Natural killer cell treated with Interleukin-12 subunit alpha and Interleukin-12 subunit beta and Interleukin-15 and Interleukin-18, amount 100 ng/mL, for 72 hours (primary cell): Measurements from ENCODE around the gene CLHC1. TPM values are rescaled to one million over a fixed set of nuclear protein-coding genes. Genes with fewer than 3 reads are reported as not detected.

Experiments used
- ATAC-seq, 2 donors: fragments of 150-1000 bp; cut with Tn5 transposase in 1 of 2; sonication (Bioruptor Pico), chemical (Tn5 transposase) in 1 of 2; 2 replicates each; pipeline ENCODE4 v1.10.0; 2021
- DNase-seq: peaks from one replicate; pipeline ENCODE4 v3.0.0; 2022; ENCODE audit warnings: low spot score
- H3K27ac Mint-ChIP-seq, 2 donors: 1 replicate in 1 of 2; 2 replicates in 1 of 2; pipeline ENCODE4 v1.8.0; 2022; ENCODE audit warnings: mixed read lengths in 2 of 2, mild to moderate bottlenecking in 1 of 2, moderate library complexity in 1 of 2
- H3K27me3 Mint-ChIP-seq, 2 donors: 1 replicate in 1 of 2; 2 replicates in 1 of 2; pipeline ENCODE4 v1.8.0; 2022; ENCODE audit warnings: mixed read lengths in 2 of 2
- H3K36me3 Mint-ChIP-seq: one replicate; pipeline ENCODE4 v1.8.0; 2022; ENCODE audit warnings: mixed read lengths
- H3K4me1 Mint-ChIP-seq, 2 donors: 1 replicate in 1 of 2; 2 replicates in 1 of 2; pipeline ENCODE4 v1.8.0; 2022; ENCODE audit warnings: low read depth in 2 of 2, mixed read lengths in 2 of 2, mild to moderate bottlenecking in 1 of 2
- H3K4me3 Mint-ChIP-seq: one replicate; pipeline ENCODE4 v1.8.0; 2022; ENCODE audit warnings: mixed read lengths
- H3K9me3 Mint-ChIP-seq: 2 replicates; pipeline ENCODE4 v1.8.0; 2022; ENCODE audit warnings: mixed read lengths
- total RNA-seq, 2 donors: library from RNA; stranded (reverse); gene quantifications; one replicate each; pipeline ENCODE4 v1.2.3, GENCODE V29; 2022

Gene CLHC1
- total RNA-seq, 2 donors from 2014 or later: 9.7 to 13.1 TPM

DNA sequence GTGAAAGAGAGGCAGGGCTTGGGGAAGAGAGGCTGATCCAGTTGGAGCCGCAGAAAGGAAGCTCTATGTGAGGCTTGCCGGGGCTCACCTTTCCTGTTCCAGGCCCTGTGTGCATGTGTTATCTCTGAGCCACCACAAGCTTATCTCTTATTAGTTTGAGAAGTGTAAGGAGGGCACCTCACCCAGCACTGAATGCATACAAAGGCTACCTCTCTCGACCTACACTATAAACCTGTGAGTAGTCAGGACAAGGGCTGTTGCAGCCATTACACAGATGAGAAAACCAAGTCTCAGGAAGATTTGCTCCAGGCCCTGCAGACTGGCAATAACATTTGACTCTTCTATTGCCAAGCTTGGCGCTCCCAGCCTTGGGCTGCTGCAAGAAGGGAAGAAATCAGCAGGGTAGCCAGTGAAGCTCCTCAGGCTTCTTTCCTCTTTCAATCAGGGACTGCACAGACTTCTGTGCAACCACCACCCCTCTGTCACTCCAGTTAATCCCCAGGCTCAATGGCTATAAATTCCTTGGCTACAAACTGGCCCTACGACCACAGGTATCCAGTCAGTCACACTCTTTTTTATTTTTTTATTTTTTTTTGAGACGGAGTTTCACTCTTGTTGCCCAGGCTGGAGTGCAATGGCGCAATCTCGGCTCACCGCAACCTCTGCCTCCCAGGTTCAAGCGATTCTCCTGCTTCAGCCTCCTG lies 73.8 kb downstream of the CLHC1 start:
- H3K4me1 Mint-ChIP-seq: peaks cover 0 to 7% of the 10 kb centered on the region in 2 donors
- no peak overlapping the region for H3K4me3 Mint-ChIP-seq
- H3K9me3 Mint-ChIP-seq: no peaks in the 10 kb centered on the region

DNA sequence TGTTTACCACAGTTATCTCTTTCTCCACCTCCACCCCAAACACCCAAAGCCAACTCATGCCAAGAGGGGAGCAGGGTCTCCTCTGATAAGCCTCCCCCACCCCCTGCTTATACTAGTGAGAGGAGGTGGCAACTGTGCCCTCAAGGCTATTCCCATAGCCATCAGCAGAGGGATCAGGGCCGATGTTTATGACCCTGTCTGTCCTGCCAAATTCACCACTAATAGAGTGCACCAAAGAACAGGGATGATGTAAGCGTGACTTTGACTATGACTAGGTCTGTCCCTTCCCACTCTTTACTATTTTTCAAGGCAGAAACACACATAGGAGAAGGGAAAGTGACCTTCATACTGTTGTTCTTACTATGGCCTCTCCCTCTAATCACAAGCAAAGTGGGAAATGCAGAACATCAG lies 74.6 kb downstream of the CLHC1 start:
- Mint-ChIP-seq H3K4me1 (peaks cover 0 to 7% of the 10 kb centered on the region in 2 donors), H3K27me3 (peaks cover 0 to 3% of the 10 kb centered on the region in 2 donors), H3K4me3 (no peak overlapping the region), H3K36me3 (no peaks in the 10 kb centered on the region), H3K27ac (no peak overlapping the region), H3K9me3 (no peaks in the 10 kb centered on the region)
- DNase-seq (no peak), ATAC-seq (peak; percentile 22 to 71)

More for the DNA sequence above, 73.8 kb downstream of the CLHC1 start:
- H3K27ac Mint-ChIP-seq: no peak overlapping the region
- H3K36me3 Mint-ChIP-seq: no peaks in the 10 kb centered on the region
- peaks cover 0 to 3% of the 10 kb centered on the region in 2 donors for H3K27me3 Mint-ChIP-seq
- DNase-seq (no peak), ATAC-seq (no peak)

DNA sequence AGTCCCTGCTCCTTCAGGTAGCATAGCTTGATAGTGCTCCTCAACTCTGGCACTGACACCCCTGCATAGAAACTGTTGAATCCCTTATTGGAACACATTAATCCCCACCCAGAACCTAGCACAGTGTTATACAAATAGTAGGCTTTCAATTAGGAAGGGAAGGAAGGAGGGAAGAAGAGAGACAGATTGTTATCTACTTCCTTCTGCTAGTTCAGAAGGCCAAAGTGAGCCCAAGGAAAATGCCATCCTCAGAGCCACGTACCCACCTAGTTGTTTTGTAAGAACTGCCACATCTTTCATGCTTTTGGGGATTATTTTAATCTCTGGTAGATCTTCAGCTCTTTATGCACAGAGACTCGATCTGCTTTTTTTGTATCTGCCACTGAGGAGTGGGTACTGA lies 75.1 kb downstream of the CLHC1 start:
- no peaks in the 10 kb centered on the region for H3K36me3 Mint-ChIP-seq
- no peaks in the 10 kb centered on the region for H3K9me3 Mint-ChIP-seq
- H3K4me3 Mint-ChIP-seq: no peak overlapping the region
- DNase-seq: no peak
- no peak overlapping the region for H3K27ac Mint-ChIP-seq
- ATAC-seq: no peak
- peaks cover 0 to 3% of the 10 kb centered on the region in 2 donors for H3K27me3 Mint-ChIP-seq
- H3K4me1 Mint-ChIP-seq: peaks cover 0 to 7% of the 10 kb centered on the region in 2 donors

DNA sequence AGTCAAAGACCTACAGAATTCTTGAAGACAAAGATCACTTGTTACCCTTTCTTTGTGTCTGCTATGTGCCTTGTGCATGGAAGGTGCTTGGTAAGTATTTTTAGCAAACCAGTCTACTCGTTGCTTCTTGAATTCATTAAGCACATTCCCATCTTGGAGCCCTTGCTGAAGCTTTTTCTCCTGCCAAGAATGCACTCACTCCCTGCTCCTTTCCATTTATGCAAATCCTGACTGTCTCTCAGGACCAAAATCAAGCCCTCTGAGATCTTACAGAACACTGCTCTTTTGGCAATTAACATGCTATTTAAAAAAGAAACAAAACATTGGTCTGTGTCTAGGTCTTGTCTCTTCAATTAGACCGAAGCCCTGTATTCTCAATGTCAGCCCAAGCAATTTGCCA lies 75.8 kb downstream of the CLHC1 start:
- no peak for DNase-seq
- Mint-ChIP-seq H3K4me3 (no peak overlapping the region), H3K27ac (no peak overlapping the region), H3K36me3 (no peaks in the 10 kb centered on the region), H3K4me1 (peaks cover 0 to 3% of the 10 kb centered on the region in 2 donors), H3K9me3 (no peaks in the 10 kb centered on the region), H3K27me3 (no peaks in the 10 kb centered on the region)
- ATAC-seq: no peak

DNA sequence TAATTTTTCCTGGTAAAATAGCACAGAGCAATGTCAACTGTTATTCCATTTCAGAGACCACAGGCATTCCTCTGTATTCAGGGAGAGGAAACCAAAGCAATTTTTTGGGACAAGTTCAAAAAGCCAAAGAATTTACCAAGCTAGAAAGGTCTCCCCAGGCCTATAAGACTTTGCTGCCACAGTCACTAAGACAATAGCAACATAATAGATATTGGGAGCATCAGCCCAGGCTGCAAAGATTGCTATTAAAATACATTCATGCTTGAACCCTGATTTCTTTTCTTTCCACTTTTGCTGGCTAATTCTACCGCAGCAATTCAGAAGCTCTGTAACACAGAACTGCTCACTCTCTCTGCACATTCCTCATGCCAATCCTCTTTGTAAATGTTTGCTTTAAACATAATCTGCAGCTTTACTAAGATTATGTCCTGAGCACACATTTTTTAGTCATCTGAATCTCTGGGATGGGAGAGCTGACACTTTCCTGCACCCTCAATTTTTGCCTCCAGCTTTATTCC lies 76.3 kb downstream of the CLHC1 start:
- DNase-seq (no peak), ATAC-seq (no peak)
- Mint-ChIP-seq H3K36me3 (no peaks in the 10 kb centered on the region), H3K27me3 (no peaks in the 10 kb centered on the region), H3K4me3 (no peak overlapping the region), H3K9me3 (no peaks in the 10 kb centered on the region), H3K27ac (no peak overlapping the region), H3K4me1 (peaks cover 0 to 3% of the 10 kb centered on the region in 2 donors)

DNA sequence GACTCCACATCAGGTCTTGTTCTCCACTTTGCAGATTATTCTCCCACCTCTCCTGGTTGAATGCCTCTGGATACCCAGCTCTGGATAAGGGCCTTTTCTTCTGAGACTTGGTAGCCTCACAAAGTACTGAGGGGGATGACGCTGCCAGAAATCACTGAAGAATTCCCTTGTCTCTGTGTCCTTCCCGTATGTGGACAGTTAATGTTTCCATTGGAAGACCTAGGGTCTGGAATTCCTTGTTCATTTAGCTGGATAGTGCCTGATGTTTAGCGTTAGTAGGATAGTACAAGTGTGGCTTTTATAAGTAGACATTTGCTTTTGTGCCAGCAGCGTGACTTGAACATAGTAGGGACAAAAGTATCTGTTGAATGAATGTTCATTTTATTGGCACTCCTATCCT lies 76.9 kb downstream of the CLHC1 start:
- H3K9me3 Mint-ChIP-seq: no peaks in the 10 kb centered on the region
- H3K36me3 Mint-ChIP-seq: no peaks in the 10 kb centered on the region
- no peak overlapping the region for H3K27ac Mint-ChIP-seq
- no peaks in the 10 kb centered on the region for H3K27me3 Mint-ChIP-seq
- H3K4me1 Mint-ChIP-seq: peaks cover 0 to 3% of the 10 kb centered on the region in 2 donors
- ATAC-seq (no peak), DNase-seq (no peak)
- H3K4me3 Mint-ChIP-seq: no peak overlapping the region

DNA sequence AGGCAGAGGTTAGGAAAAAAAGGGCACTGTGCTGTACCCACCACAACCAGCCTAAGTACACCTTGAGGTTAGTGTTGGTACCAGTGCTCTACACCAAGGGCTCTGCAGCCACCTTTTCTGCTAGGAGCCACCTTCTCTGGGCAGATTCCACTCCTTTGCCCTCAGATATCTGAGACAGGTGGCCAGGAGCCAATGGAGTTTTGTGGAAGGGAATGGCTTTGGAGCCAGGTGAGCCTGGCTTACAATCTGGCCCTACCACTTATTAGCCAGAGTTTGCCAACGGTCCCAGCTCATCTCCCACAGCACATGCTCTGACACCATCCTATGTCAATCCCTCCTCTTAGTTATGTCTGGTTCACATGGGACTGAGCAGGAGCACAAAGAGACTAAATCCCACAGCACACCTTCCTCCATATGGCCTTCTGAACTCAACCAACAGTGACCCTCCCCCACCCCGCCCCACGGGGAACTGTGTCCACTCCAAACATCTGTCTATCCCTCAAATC lies 77.5 kb downstream of the CLHC1 start:
- H3K27ac Mint-ChIP-seq: no peak overlapping the region
- peaks cover 0 to 3% of the 10 kb centered on the region in 2 donors for H3K4me1 Mint-ChIP-seq
- DNase-seq (no peak), ATAC-seq (no peak)
- no peaks in the 10 kb centered on the region for H3K27me3 Mint-ChIP-seq
- H3K4me3 Mint-ChIP-seq: no peak overlapping the region
- H3K9me3 Mint-ChIP-seq: no peaks in the 10 kb centered on the region
- no peaks in the 10 kb centered on the region for H3K36me3 Mint-ChIP-seq

DNA sequence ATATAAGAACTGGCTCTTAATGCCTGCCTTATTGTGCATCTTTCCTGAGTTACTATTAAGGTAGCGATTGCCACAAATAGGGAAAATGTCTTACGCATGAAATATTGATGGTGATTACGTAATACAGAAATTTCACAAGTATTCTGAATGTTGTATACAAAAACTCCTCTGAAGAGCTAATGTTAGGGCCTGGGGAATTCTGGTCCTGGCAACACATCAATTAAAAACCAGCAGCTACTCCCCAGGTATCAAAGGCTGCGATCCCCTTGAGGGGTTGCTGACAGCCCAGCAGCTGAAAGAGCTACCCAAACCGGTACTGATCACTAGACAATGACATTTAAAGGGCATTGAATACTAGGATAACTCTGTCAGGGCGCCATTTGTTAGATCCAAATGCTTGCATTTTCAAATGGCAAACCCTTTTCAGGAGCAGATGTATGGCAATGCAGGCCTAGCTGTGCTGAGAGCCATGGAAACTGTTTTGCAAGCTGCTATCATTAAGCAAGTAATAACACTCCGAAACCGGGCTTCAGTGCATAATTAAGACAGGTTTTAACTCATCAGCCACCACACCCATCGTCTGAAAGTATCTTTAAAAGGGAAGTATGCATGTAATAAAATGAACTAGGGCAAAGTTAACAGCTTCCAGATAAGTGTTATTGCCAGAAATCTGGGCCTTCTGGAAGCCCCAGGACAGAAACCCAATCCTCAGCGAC lies 78.4 kb downstream of the CLHC1 start:
- H3K27ac Mint-ChIP-seq: no peak overlapping the region

DNA sequence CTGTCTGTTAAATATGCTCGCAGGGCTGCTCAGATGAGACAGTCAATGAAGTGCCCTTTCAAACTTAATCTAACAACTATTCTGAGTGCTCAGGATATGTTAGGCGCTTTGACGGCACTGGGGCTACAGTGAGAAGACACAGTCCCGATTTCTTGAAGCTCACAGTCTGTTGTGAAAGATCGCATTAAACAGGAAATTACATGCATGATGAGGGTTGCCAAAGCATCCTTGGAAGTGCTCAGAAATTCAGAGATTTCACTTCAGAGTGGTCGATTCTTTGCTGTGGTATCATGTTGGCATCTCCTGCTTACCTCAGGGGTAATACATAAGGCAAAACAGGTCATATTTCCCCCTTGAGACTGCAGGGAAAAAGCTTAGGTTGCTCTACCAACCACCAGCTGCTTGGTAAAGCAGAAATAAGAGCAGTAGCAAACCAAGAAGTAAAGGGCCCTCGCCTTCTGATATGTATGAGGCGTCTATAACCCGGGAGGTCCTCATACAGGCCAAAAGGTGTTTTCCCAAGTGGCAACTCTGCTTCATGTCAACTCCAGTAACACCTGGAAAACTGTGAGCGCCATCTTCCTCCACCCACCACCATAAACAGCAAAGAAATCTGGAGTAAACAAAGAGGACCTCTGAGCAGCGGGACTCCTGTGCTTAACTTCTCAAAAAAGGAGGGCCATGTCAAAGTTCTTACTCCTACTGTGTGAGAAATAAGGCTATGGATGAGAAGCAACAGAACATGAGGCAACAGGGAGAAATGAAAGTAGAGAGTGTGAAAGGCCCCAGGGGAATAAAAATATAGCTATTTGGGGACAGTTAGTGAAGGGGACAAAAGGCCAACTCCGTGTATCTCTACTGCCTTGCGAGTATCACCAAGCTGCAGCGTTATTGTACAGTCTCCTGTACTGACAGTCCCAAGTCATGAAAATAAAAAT lies 79.3 kb downstream of the CLHC1 start:
- Mint-ChIP-seq H3K4me3 (no peak overlapping the region), H3K36me3 (no peaks in the 10 kb centered on the region), H3K27ac (no peak overlapping the region), H3K4me1 (peaks cover 0 to 3% of the 10 kb centered on the region in 2 donors), H3K9me3 (no peaks in the 10 kb centered on the region), H3K27me3 (no peaks in the 10 kb centered on the region)
- no peak for DNase-seq
- ATAC-seq: no peak

More for the DNA sequence above, 78.4 kb downstream of the CLHC1 start:
- H3K4me3 Mint-ChIP-seq: no peak overlapping the region
- H3K27me3 Mint-ChIP-seq: no peaks in the 10 kb centered on the region
- no peaks in the 10 kb centered on the region for H3K9me3 Mint-ChIP-seq
- DNase-seq (no peak), ATAC-seq (no peak)
- H3K4me1 Mint-ChIP-seq: peaks cover 0 to 3% of the 10 kb centered on the region in 2 donors
- H3K36me3 Mint-ChIP-seq: no peaks in the 10 kb centered on the region

DNA sequence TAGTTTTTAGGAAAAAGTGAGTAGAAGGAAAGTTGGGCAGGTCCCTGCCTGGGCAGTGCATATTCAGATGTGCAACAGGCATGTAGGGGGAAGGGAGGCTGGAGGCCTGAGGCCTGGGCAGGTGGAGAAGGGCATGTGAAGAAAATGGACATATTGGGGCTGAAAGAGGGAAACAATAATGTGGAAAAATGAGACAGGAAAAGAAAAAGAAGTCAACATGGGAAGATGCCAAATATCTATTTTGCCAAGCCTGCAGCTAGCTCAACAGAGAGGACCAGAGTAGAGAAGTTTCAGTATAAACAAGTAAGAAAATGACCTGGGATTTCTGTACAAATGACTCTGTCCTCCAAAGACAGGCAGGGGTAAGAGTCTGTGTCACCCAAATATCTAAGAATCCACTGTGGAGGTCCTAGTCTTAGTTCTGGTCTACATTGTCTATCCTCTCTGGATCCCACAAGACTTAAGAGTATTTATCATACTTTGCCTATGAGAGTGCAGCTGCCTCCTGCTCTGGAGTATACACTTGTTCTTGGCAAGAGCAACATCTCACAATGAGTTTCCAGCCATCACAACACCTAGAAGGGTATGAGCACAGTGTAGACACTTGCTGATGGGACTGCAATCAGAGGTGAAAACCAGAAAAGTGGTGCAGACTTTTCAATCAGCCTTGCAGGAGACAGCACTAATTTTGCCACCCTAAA lies 80.2 kb downstream of the CLHC1 start:
- DNase-seq: no peak
- H3K9me3 Mint-ChIP-seq: no peaks in the 10 kb centered on the region
- no peaks in the 10 kb centered on the region for H3K27me3 Mint-ChIP-seq
- H3K27ac Mint-ChIP-seq: no peak overlapping the region
- H3K4me3 Mint-ChIP-seq: no peak overlapping the region
- no peaks in the 10 kb centered on the region for H3K4me1 Mint-ChIP-seq
- ATAC-seq: no peak
- H3K36me3 Mint-ChIP-seq: no peaks in the 10 kb centered on the region

DNA sequence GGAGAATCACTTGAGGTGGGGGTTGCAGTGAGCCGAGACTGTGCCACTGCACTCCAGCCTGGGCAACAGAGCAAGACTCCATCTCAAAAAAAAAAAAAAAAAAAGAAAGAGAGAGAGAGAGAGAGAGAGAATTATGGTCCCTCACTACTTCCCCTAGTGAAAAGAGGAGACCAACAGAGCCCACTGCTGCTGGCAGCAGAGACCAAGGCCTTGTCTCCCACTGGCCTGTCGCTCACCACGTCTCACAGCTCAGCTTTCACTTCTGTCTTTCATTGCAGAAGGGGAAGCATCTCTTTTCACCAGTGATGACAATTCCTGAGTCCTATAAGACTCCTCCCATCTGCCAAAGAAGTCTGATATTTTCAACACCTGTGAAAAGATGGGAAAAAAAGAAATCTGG lies 81.3 kb downstream of the CLHC1 start:
- no peaks in the 10 kb centered on the region for H3K36me3 Mint-ChIP-seq
- H3K4me1 Mint-ChIP-seq: no peaks in the 10 kb centered on the region
- DNase-seq (no peak), ATAC-seq (no peak)
- peak overlapping the region in 1 of 2 donors; percentile 25 for H3K27ac Mint-ChIP-seq
- H3K27me3 Mint-ChIP-seq: no peaks in the 10 kb centered on the region
- no peak overlapping the region for H3K4me3 Mint-ChIP-seq
- H3K9me3 Mint-ChIP-seq: no peaks in the 10 kb centered on the region

DNA sequence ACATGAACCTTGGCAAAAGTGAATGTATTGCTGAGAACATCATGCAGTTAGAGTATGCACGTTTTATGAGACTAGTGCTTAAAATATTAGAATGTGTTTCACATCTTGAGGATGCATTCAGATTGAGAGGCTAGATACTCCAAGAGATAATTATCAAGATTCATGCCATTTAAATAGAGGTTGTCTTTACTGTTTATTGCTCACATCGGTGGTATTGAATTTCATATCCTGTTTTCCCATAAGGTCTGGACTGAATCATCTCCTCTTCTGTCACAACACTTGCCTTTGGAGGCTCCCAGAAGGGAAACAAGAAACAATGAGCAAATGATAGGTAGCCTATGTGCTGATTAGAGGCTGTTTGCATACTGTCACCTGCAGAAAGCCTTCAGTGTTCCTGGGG lies 83.8 kb downstream of the CLHC1 start:
- no peak for ATAC-seq
- no peak overlapping the region for H3K27ac Mint-ChIP-seq
- no peaks in the 10 kb centered on the region for H3K4me1 Mint-ChIP-seq
- DNase-seq: no peak
- H3K4me3 Mint-ChIP-seq: no peak overlapping the region
- H3K27me3 Mint-ChIP-seq: no peaks in the 10 kb centered on the region
- no peaks in the 10 kb centered on the region for H3K9me3 Mint-ChIP-seq
- H3K36me3 Mint-ChIP-seq: no peaks in the 10 kb centered on the region

DNA sequence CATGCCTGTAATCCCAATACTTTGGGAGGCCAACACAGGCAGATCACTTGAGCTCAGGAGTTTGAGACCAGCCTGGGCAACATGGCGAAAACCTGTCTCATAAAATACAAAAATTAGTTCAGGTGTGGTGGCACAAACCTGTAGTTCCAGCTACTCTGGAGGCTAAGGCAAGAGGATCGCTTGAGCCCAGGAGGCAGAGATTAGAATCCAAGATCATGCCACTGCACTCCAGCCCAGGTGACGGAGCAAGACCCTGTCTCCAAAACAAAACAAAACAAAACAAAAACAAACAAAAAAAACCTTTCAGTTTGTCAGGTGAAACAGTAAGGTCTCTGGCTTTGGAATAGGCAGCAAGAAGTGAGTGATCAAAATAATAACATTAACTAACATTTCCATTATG lies 84.6 kb downstream of the CLHC1 start:
- DNase-seq (no peak), ATAC-seq (no peak)
- peaks cover 0 to 2% of the 10 kb centered on the region in 2 donors for H3K27me3 Mint-ChIP-seq
- no peak overlapping the region for H3K27ac Mint-ChIP-seq
- H3K9me3 Mint-ChIP-seq: no peaks in the 10 kb centered on the region
- no peaks in the 10 kb centered on the region for H3K4me1 Mint-ChIP-seq
- no peak overlapping the region for H3K4me3 Mint-ChIP-seq
- no peaks in the 10 kb centered on the region for H3K36me3 Mint-ChIP-seq
